ENCODE measurements around the gene POU2F2.
A peak's percentile ranks its signal among the peaks of the same experiment; 100 is the strongest.

The POU2F2 gene

GRCh38 chr19:42080764-42081375, 51.4 kb downstream of the POU2F2 start:
- H3K27ac ChIP-seq, result no peak overlapping the region
- H3K9ac ChIP-seq (ENCODE audit: insufficient read length), result no peak overlapping the region
- no peaks in the 10 kb centered on the region for H3K9me3 ChIP-seq (ENCODE audit: low read depth, low read length)
- H3K36me3 ChIP-seq (ENCODE audit: insufficient read depth, low read length), result peaks cover 41% of the 10 kb centered on the region
- H3K4me3 ChIP-seq, result no peak overlapping the region
- TF ChIP-seq EZH2 (IDR thresholded peaks at IDR 0.05) (no peak), FOXP2 (optimal IDR thresholded peaks at IDR 0.05; ENCODE audit: control extremely low read depth, extremely low read length, insufficient read depth) (no peak), POLR2AphosphoS5 (IDR thresholded peaks at IDR 0.05; ENCODE audit: borderline replicate concordance, low read depth, low read length) (no peak)
- no peak for DNase-seq (ENCODE audit: low read depth, low spot score)

GRCh38 chr19:42079886-42080763, 52.1 kb downstream of the POU2F2 start:
- Histone ChIP-seq H3K36me3 (ENCODE audit: insufficient read depth, low read length) (peaks cover 41% of the 10 kb centered on the region), H3K9me3 (ENCODE audit: low read depth, low read length) (no peaks in the 10 kb centered on the region)
- DNase-seq (ENCODE audit: low read depth, low spot score), result no peak

DNA sequence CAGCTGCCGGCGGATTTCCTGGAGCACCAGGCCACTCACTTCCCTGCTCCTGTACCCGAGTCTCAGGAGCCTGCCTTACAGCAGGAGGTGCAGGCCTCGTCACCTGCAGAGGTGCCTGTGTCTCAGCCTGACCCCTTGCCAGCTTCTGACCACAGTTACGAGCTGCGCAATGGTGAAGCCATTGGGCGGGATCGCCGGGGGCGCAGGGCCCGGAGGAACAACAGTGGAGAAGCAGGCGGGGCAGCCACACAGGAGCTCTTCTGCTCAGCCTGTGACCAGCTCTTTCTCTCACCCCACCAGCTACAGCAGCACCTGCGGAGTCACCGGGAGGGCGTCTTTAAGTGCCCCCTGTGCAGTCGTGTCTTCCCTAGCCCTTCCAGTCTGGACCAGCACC, 53.0 kb downstream of the POU2F2 start:
- no peaks in the 10 kb centered on the region for H3K9me3 ChIP-seq (ENCODE audit: low read depth, low read length)
- no peak for TF ChIP-seq POLR2AphosphoS5 (IDR thresholded peaks at IDR 0.05; ENCODE audit: borderline replicate concordance, low read depth, low read length)
- no peak for TF ChIP-seq FOXP2 (optimal IDR thresholded peaks at IDR 0.05; ENCODE audit: control extremely low read depth, extremely low read length, insufficient read depth)
- no peak for TF ChIP-seq EZH2 (IDR thresholded peaks at IDR 0.05)
- no peak overlapping the region for H3K4me3 ChIP-seq
- H3K9ac ChIP-seq (ENCODE audit: insufficient read length), result no peak overlapping the region
- peaks cover 41% of the 10 kb centered on the region for H3K36me3 ChIP-seq (ENCODE audit: insufficient read depth, low read length)
- no peak overlapping the region for H3K27ac ChIP-seq
- no peak for DNase-seq (ENCODE audit: low read depth, low spot score)

More at GRCh38 chr19:42079886-42080763, 52.1 kb downstream of the POU2F2 start:
- H3K9ac ChIP-seq (ENCODE audit: insufficient read length), result no peak overlapping the region
- TF ChIP-seq FOXP2 (optimal IDR thresholded peaks at IDR 0.05; ENCODE audit: control extremely low read depth, extremely low read length, insufficient read depth) (no peak), EZH2 (IDR thresholded peaks at IDR 0.05) (no peak), POLR2AphosphoS5 (IDR thresholded peaks at IDR 0.05; ENCODE audit: borderline replicate concordance, low read depth, low read length) (no peak)
- no peak overlapping the region for H3K4me3 ChIP-seq
- no peak overlapping the region for H3K27ac ChIP-seq

- Histone ChIP-seq H3K36me3 (ENCODE audit: insufficient read depth, low read length) (peaks cover 41% of the 10 kb centered on the region), H3K9ac (ENCODE audit: insufficient read length) (no peak overlapping the region), H3K9me3 (ENCODE audit: low read depth, low read length) (no peaks in the 10 kb centered on the region), H3K27ac (no peak overlapping the region), H3K4me3 (no peak overlapping the region)
- no peak for DNase-seq (ENCODE audit: low read depth, low spot score)
- TF ChIP-seq EZH2 (IDR thresholded peaks at IDR 0.05) (no peak), FOXP2 (optimal IDR thresholded peaks at IDR 0.05; ENCODE audit: control extremely low read depth, extremely low read length, insufficient read depth) (no peak), POLR2AphosphoS5 (IDR thresholded peaks at IDR 0.05; ENCODE audit: borderline replicate concordance, low read depth, low read length) (no peak)
These were observed 53.5 kb downstream of the POU2F2 start for GRCh38 chr19:42078538-42079275.

GRCh38 chr19:42078058-42078457, 54.2 kb downstream of the POU2F2 start:
- peak overlapping the region; percentile 91; the same call in 1 of the 2 replicates for H3K4me3 ChIP-seq
- TF ChIP-seq EZH2 (IDR thresholded peaks at IDR 0.05), result no peak
- TF ChIP-seq FOXP2 (optimal IDR thresholded peaks at IDR 0.05; ENCODE audit: control extremely low read depth, extremely low read length, insufficient read depth), result no peak
- TF ChIP-seq POLR2AphosphoS5 (IDR thresholded peaks at IDR 0.05; ENCODE audit: borderline replicate concordance, low read depth, low read length), result no peak

GRCh38 chr19:42076380-42076944, 55.8 kb downstream of the POU2F2 start:
- TF ChIP-seq FOXP2 (optimal IDR thresholded peaks at IDR 0.05; ENCODE audit: control extremely low read depth, extremely low read length, insufficient read depth), result no peak
- no peak for TF ChIP-seq EZH2 (IDR thresholded peaks at IDR 0.05)
- no peak for TF ChIP-seq POLR2AphosphoS5 (IDR thresholded peaks at IDR 0.05; ENCODE audit: borderline replicate concordance, low read depth, low read length)
- no peak for DNase-seq (ENCODE audit: low read depth, low spot score)
- H3K36me3 ChIP-seq (ENCODE audit: insufficient read depth, low read length), result peaks cover 37% of the 10 kb centered on the region
- H3K9me3 ChIP-seq (ENCODE audit: low read depth, low read length), result no peaks in the 10 kb centered on the region
- peak overlapping the region; percentile 91 for H3K4me3 ChIP-seq
- peak overlapping the region; percentile 98 for H3K9ac ChIP-seq (ENCODE audit: insufficient read length)
- peak overlapping the region; percentile 60; the same call in 1 of the 2 replicates for H3K27ac ChIP-seq

More at GRCh38 chr19:42078058-42078457, 54.2 kb downstream of the POU2F2 start:
- no peak for DNase-seq (ENCODE audit: low read depth, low spot score)
- H3K9me3 ChIP-seq (ENCODE audit: low read depth, low read length), result no peaks in the 10 kb centered on the region
- H3K36me3 ChIP-seq (ENCODE audit: insufficient read depth, low read length), result peaks cover 41% of the 10 kb centered on the region
- H3K27ac ChIP-seq, result no peak overlapping the region
- no peak overlapping the region for H3K9ac ChIP-seq (ENCODE audit: insufficient read length)

- H3K9me3 ChIP-seq (ENCODE audit: low read depth, low read length), result no peaks in the 10 kb centered on the region
- H3K27ac ChIP-seq, result peak within 1 kb of the TSS; percentile 97
- DNase-seq (ENCODE audit: low read depth, low spot score), result peak; percentile 98
- TF ChIP-seq POLR2AphosphoS5 (IDR thresholded peaks at IDR 0.05; ENCODE audit: borderline replicate concordance, low read depth, low read length) (peak; percentile 95), EZH2 (IDR thresholded peaks at IDR 0.05) (no peak)
- peak within 1 kb of the TSS; percentile 96 for H3K4me3 ChIP-seq
- H3K36me3 ChIP-seq (ENCODE audit: insufficient read depth, low read length), result peaks cover 30% of the 10 kb centered on the region; the same call in 1 of the 2 replicates
- peak within 1 kb of the TSS; percentile 100 for H3K9ac ChIP-seq (ENCODE audit: insufficient read length)
These were observed 56.4 kb downstream of the POU2F2 start, which contains the start of gene ZNF574 for GRCh38 chr19:42075616-42076379. TSS of gene ZNF574 (plus strand) at chr19:42076166. CDS start at chr19:42078607, 2,441 bp downstream.
